ENCODE data around the gene MCCC2.

Gene MCCC2

DNA sequence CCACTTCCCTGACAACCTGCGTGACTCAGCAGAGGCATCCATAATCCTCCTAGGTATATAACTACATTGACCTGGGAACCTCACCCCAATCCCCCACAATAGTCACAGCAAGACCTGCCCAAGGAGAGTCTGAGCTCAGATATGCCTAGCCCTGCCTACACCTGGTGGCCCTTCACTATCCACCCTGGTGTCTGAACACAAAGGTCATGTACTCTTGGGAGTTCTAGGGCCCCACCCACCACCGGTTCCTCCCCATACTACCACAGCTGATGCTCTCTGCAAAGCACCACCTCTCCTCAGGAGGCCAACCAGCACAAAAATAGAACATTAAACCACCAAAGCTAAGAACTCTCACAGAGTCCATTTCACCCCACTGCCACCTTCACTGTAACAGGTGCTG is 97.2 kb downstream of the MCCC2 start:
- TF ChIP-seq, protein P1, sequence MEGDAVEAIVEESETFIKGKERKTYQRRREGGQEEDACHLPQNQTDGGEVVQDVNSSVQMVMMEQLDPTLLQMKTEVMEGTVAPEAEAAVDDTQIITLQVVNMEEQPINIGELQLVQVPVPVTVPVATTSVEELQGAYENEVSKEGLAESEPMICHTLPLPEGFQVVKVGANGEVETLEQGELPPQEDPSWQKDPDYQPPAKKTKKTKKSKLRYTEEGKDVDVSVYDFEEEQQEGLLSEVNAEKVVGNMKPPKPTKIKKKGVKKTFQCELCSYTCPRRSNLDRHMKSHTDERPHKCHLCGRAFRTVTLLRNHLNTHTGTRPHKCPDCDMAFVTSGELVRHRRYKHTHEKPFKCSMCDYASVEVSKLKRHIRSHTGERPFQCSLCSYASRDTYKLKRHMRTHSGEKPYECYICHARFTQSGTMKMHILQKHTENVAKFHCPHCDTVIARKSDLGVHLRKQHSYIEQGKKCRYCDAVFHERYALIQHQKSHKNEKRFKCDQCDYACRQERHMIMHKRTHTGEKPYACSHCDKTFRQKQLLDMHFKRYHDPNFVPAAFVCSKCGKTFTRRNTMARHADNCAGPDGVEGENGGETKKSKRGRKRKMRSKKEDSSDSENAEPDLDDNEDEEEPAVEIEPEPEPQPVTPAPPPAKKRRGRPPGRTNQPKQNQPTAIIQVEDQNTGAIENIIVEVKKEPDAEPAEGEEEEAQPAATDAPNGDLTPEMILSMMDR (IDR thresholded peaks at IDR 0.05; ENCODE audit: control insufficient read depth, insufficient read depth, low read depth, low read length, missing control alignments): no peak
- DNase-seq (ENCODE audit: low read depth): no peak
- no peak overlapping the region for H3K4me3 ChIP-seq (ENCODE audit: control insufficient read depth, low read depth, low read length)

DNA sequence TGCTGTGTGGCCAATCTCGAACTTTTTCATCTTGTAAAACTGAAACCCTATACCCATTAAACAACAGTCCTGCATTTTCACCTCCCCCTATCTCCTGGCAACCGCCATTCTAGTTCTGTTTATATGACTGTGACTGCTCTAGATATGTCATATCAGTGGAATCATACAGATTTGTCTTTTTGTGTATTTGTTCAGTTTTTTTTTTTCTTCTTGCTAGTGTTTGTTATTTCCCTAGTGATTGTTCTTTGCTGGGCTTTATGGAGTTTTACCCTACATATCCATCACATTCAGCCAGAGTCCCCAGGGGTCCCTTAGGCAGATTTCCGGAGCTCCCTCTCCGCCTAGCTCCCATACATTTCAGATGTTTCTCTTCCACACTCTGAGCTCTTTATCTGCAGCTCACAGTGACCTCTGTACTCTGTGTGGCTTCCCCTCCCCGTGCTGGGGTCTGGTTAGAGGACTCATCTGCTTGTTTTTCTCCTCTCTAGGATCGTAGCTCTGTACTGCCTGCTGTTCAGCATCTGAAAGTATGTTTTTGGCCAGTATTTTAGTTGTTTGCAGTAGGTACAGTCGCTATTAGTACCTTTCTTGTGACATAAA is 106.8 kb downstream of the MCCC2 start:
- no peak for DNase-seq (ENCODE audit: low read depth)
- no peak overlapping the region for H3K4me3 ChIP-seq (ENCODE audit: control insufficient read depth, low read depth, low read length)

DNA sequence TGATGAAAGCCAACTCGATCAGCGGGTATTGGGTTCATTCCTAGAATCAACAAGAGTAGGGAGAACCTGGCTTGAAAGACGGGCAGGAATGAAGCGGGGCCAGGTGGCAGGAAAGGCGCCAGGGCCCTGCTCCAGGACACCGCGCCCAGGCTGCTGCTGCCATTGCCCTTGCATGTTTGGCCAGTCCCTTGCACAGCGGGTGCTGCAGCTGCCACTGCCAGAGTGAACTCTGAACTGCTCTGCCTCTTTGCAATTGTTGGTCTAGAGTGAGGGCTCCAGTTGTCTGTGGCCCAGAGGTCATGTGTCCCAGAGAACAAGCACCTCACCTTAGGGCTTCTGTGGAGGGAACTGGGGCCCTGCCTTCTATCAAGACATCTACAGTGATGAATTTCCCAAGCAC is 107.9 kb downstream of the MCCC2 start:
- H3K4me3 ChIP-seq (ENCODE audit: control insufficient read depth, low read depth, low read length): no peak overlapping the region
- TF ChIP-seq, protein P1 (IDR thresholded peaks at IDR 0.05; ENCODE audit: control insufficient read depth, insufficient read depth, low read depth, low read length, missing control alignments): no peak
- DNase-seq (ENCODE audit: low read depth): no peak

More for the DNA sequence above, 106.8 kb downstream of the MCCC2 start:
- TF ChIP-seq, protein P1 (IDR thresholded peaks at IDR 0.05; ENCODE audit: control insufficient read depth, insufficient read depth, low read depth, low read length, missing control alignments): no peak

DNA sequence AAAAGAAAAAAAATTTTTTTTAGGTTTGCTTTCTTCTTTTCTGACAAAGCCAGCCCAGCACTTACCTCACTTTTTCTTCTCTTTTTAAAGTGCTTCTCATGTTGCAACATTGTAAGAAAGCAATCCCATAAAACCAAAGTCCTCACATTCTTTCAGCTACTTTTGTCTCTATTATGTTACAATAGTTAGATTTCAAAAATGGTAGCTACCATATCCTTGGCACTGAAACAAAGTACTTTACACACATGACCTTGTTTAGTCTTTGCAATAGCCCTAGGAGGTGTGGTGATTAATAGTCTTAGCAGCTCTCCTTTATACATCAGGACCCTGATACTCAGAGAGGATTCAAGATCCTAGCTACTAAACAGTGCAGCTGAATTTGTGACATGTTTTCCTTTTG is 108.5 kb downstream of the MCCC2 start:
- peak; percentile 10 for DNase-seq (ENCODE audit: low read depth)
- H3K4me3 ChIP-seq (ENCODE audit: control insufficient read depth, low read depth, low read length): no peak overlapping the region
- TF ChIP-seq, protein P1 (IDR thresholded peaks at IDR 0.05; ENCODE audit: control insufficient read depth, insufficient read depth, low read depth, low read length, missing control alignments): no peak

DNA sequence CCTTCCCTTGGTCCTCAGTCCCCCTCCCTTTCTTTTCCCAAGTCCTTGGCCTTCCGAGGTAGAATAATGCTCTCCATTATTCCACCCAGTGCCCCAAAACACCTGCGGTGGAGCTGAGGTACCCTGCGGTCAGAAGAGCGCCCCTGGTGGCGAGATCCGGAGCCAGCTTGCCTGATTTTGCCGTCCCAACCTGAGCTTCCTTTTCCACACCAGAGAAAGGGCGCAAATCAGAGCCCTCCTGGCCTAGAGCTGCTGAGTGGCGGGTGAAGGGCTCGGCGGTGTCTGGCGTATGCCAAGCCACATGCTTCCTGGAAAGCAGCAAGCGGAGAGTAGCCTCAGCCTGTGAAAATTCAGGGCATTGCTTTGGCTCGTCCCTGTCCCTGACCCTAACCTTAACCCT is 110.8 kb downstream of the MCCC2 start:
- no peak for DNase-seq (ENCODE audit: low read depth)
- no peak overlapping the region for H3K4me3 ChIP-seq (ENCODE audit: control insufficient read depth, low read depth, low read length)
- TF ChIP-seq, protein P1 (IDR thresholded peaks at IDR 0.05; ENCODE audit: control insufficient read depth, insufficient read depth, low read depth, low read length, missing control alignments): peak; percentile 42

DNA sequence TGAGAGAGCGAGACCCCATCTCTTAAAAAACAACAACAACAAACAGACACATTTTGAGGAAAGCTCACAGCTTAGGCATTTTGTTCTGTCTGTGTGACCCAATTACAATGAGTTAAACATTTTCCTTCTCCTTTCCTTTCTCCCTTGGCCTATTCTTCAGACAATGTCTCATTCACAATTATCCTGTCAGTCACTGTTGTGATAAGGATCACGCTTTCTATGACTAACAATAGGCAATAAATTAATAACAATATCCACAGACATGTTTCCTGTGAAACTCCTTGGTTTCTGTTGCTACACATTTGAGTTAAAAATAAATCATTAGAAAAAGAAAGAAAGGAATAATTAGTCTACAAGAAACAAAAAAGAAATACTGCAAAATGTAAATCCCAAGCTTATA is 112.1 kb downstream of the MCCC2 start:
- DNase-seq (ENCODE audit: low read depth): no peak
- no peak overlapping the region for H3K4me3 ChIP-seq (ENCODE audit: control insufficient read depth, low read depth, low read length)
- TF ChIP-seq, protein P1 (IDR thresholded peaks at IDR 0.05; ENCODE audit: control insufficient read depth, insufficient read depth, low read depth, low read length, missing control alignments): no peak
